Memory B cell (primary cell): ENCODE measurements around the gene BMP8B.
"Not testable (repeated sequence)": the region's sequence is repeated elsewhere in the genome, so short reads cannot be mapped to it uniquely, and the experiment has no call there.

Experiments used
- ATAC-seq: fragments of 150-1000 bp; cut with Tn5 transposase; 2 replicates; pipeline ENCODE4 v1.10.0; 2021; ENCODE audit warnings: low read depth, mild to moderate bottlenecking, moderate library complexity
- DNase-seq, 2 donors: peaks; one replicate each; pipeline ENCODE4 v3.0.0; 2022; ENCODE audit warnings: low spot score in 2 of 2
- H3K27ac Mint-ChIP-seq: one replicate; pipeline ENCODE4 v1.8.0; 2022; ENCODE audit warnings: mild to moderate bottlenecking, moderate library complexity, mixed read lengths
- H3K27me3 Mint-ChIP-seq: one replicate; pipeline ENCODE4 v1.8.0; 2022; ENCODE audit warnings: mixed read lengths
- H3K36me3 Mint-ChIP-seq: one replicate; pipeline ENCODE4 v1.8.0; 2022; ENCODE audit warnings: mild to moderate bottlenecking, mixed read lengths
- H3K4me1 Mint-ChIP-seq: one replicate; pipeline ENCODE4 v1.8.0; 2022; ENCODE audit warnings: mixed read lengths
- H3K4me3 Mint-ChIP-seq: one replicate; pipeline ENCODE4 v1.8.0; 2022; ENCODE audit warnings: mild to moderate bottlenecking, moderate library complexity, mixed read lengths
- H3K9me3 Mint-ChIP-seq: one replicate; pipeline ENCODE4 v1.8.0; 2022; ENCODE audit warnings: mixed read lengths

The BMP8B gene, protein sequence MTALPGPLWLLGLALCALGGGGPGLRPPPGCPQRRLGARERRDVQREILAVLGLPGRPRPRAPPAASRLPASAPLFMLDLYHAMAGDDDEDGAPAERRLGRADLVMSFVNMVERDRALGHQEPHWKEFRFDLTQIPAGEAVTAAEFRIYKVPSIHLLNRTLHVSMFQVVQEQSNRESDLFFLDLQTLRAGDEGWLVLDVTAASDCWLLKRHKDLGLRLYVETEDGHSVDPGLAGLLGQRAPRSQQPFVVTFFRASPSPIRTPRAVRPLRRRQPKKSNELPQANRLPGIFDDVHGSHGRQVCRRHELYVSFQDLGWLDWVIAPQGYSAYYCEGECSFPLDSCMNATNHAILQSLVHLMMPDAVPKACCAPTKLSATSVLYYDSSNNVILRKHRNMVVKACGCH

DNA sequence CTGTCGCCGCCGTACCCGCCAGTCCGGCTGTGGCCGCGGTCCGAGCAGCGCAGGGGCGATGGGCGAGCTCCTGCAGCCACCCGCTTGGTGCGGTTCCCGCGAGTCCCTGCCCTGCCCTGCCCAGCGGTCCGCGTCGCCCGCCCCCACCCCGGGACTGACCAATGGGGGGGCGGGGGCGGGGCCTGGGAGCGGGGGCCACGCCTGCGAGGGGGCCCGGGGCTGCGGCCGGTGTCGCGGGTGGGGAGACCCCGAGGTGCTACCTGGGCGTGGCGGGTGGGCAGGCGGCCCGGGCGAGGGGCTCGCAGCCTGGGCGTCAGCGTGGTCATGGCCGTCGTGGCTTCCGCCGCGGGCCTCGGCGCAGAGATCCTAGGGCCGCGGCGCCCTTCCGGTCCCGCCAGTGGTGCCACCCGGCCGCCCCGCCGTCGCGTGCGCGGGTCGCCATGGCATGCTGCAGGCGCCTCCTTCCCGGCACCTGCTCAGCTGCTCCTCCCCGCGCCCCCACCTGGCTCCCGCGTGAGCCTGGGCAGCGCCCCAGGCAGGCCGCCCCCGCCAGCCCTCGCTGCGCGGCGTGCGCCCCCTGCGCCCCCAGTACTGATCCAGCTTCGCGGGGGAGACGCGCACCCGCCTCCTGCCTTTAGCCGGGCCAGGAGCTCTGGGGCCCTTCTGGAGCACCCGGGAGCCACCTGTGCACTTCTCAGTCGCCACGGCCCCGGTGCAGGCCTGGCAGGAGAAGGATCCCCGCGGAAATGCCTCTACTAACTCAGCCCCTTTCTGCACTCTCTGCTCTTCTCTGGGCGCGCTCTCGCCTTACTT lies at the start of gene BMP8B:
TSS of gene BMP8B (minus strand) at position 108 of the 813 bp plus-strand sequence. CDS start 380 bp downstream, outside the sequence.
- Mint-ChIP-seq H3K27me3 (no peaks in the 10 kb centered on the region), H3K4me3 (peak within 1 kb of the TSS; percentile 86), H3K36me3 (peaks cover 4% of the 10 kb centered on the region), H3K27ac (peak within 1 kb of the TSS; percentile 67), H3K4me1 (peaks cover 23% of the 10 kb centered on the region), H3K9me3 (no peaks in the 10 kb centered on the region)
- DNase-seq (peak; percentile 63 to 66), ATAC-seq (peak; percentile 79)

DNA sequence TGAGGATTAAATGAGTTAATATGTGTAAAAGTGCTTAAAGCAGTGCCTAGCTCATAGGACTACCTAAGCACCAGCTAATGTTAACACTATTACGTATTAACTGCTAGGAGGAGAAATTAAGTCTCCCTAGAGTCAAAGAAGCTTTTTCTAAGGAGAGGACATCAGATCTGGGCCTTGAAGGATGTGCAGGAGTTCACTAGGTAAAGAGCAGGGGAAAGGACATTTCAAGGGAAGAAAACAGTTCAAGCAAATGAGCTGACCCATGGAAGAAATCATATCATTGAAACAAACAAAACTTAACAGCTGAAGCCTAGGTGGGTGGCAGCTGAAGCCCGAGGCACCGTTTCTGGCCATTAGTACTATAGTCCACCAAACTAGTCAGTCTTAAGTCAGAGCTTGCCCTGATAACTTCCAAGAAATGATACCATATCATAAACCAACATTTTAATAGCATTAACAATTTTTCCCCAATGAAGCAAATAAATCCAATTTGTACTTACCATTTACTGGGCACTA lies 48.0 kb upstream of the BMP8B start:
- no peaks in the 10 kb centered on the region for H3K4me1 Mint-ChIP-seq
- no peaks in the 10 kb centered on the region for H3K27me3 Mint-ChIP-seq
- peaks cover 19% of the 10 kb centered on the region for H3K36me3 Mint-ChIP-seq
- no peaks in the 10 kb centered on the region for H3K9me3 Mint-ChIP-seq
- ATAC-seq: no peak
- DNase-seq: no peak
- H3K4me3 Mint-ChIP-seq: no peak overlapping the region
- H3K27ac Mint-ChIP-seq: no peak overlapping the region

DNA sequence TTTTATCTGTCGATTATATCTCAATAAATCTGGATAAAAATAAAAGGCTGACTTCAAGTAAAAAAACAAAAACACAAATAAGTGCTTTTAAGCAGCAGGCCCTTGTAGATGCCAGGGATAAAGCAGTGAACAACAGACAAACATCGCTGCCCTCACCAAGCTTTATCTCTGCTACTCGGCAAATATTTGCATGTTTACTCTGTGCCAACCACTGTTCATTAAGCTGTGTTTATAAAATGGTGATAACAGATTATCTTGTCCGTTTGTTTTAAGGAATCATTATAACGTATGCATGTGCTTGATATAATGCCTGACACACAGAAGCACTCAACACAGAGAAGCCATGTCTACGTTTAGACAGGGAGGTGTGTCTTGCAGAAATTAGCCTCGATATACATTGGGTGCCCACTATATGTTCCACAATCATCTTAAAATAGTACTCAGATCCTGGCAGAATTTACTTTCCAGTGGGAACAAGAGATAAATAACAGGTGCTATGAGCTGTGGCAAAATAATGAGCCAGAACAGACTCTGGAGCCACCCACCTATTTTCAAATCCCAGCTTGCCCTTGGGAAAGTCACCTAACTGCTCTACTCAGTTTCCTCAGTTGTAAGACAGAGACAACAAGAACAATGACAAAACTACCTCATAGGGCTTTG lies 47.4 kb upstream of the BMP8B start:
- H3K4me3 Mint-ChIP-seq: no peak overlapping the region
- no peaks in the 10 kb centered on the region for H3K27me3 Mint-ChIP-seq
- H3K36me3 Mint-ChIP-seq: peaks cover 18% of the 10 kb centered on the region
- no peaks in the 10 kb centered on the region for H3K9me3 Mint-ChIP-seq
- DNase-seq (no peak), ATAC-seq (no peak)
- H3K4me1 Mint-ChIP-seq: no peaks in the 10 kb centered on the region
- no peak overlapping the region for H3K27ac Mint-ChIP-seq

DNA sequence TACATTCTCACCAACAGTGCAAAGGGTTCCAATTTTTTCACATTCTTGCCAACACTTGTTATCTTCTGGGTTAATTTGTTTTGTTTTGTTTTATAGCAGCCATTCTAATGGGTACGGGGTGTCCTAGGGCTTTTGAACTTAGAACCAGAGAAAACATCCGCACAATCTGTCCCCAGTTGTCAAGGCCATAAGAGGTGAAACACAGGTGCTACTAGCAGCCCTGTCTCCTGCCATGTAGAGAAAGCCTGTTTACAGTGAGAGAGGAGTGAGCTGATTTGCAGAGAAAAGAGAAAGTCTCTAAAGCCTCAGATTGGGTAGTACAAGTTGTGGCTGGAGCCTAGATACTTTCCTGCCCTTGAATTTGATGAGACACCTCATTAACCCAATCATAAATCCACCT lies 46.4 kb upstream of the BMP8B start:
- peaks cover 2% of the 10 kb centered on the region for H3K27me3 Mint-ChIP-seq
- no peak for ATAC-seq
- H3K4me1 Mint-ChIP-seq: no peaks in the 10 kb centered on the region
- H3K9me3 Mint-ChIP-seq: no peaks in the 10 kb centered on the region
- peaks cover 15% of the 10 kb centered on the region for H3K36me3 Mint-ChIP-seq
- no peak for DNase-seq
- H3K27ac Mint-ChIP-seq: no peak overlapping the region
- H3K4me3 Mint-ChIP-seq: no peak overlapping the region

GRCh38 chr1:39833621-39834385 lies 45.1 kb upstream of the BMP8B start:
- DNase-seq (no peak), ATAC-seq (no peak)
- no peaks in the 10 kb centered on the region for H3K9me3 Mint-ChIP-seq
- H3K27ac Mint-ChIP-seq: no peak overlapping the region
- H3K4me1 Mint-ChIP-seq: no peaks in the 10 kb centered on the region
- peaks cover 7% of the 10 kb centered on the region for H3K27me3 Mint-ChIP-seq
- H3K36me3 Mint-ChIP-seq: peaks cover 8% of the 10 kb centered on the region
- no peak overlapping the region for H3K4me3 Mint-ChIP-seq

GRCh38 chr1:39833121-39833520 lies 44.5 kb upstream of the BMP8B start:
- H3K36me3 Mint-ChIP-seq: peaks cover 5% of the 10 kb centered on the region
- DNase-seq (no peak), ATAC-seq (no peak)
- H3K27ac Mint-ChIP-seq: no peak overlapping the region
- no peak overlapping the region for H3K4me3 Mint-ChIP-seq
- peaks cover 7% of the 10 kb centered on the region for H3K27me3 Mint-ChIP-seq
- H3K9me3 Mint-ChIP-seq: no peaks in the 10 kb centered on the region
- no peaks in the 10 kb centered on the region for H3K4me1 Mint-ChIP-seq

GRCh38 chr1:39832294-39832693 lies 43.6 kb upstream of the BMP8B start:
- Mint-ChIP-seq H3K36me3 (peaks cover 4% of the 10 kb centered on the region), H3K9me3 (no peaks in the 10 kb centered on the region), H3K4me3 (no peak overlapping the region), H3K27me3 (peaks cover 7% of the 10 kb centered on the region), H3K27ac (no peak overlapping the region), H3K4me1 (no peaks in the 10 kb centered on the region)
- DNase-seq (no peak), ATAC-seq (no peak)

- Mint-ChIP-seq H3K4me3 (no peak overlapping the region), H3K4me1 (peaks cover 9% of the 10 kb centered on the region), H3K36me3 (peaks cover under 1% of the 10 kb centered on the region), H3K9me3 (no peaks in the 10 kb centered on the region), H3K27me3 (peaks cover 7% of the 10 kb centered on the region), H3K27ac (no peak overlapping the region)
- ATAC-seq (no peak), DNase-seq (no peak)
These were observed 41.3 kb upstream of the BMP8B start for GRCh38 chr1:39829791-39830533.

DNA sequence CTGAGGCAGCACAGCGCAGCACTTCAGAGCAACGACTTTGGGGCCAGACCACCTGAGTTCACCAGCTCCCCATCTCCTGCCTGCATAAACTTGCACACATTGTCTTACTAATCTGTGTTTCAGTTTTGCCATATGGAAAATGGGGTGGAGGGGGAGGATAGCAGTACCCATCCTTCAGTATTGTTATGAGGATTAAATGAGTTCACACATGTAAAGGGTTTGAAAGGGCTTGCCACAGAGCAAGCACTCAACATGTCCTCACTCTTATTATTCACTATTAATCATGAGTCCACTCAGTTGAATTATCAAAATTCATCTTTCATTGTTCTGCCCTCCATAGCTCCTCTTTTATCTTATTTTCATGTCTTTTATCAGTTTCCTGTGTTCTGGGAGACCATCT lies 40.1 kb upstream of the BMP8B start:
- Mint-ChIP-seq H3K27ac (no peak overlapping the region), H3K9me3 (no peaks in the 10 kb centered on the region), H3K4me1 (peaks cover 13% of the 10 kb centered on the region), H3K4me3 (no peak overlapping the region), H3K36me3 (no peaks in the 10 kb centered on the region), H3K27me3 (peaks cover 7% of the 10 kb centered on the region)
- ATAC-seq (no peak), DNase-seq (no peak)

DNA sequence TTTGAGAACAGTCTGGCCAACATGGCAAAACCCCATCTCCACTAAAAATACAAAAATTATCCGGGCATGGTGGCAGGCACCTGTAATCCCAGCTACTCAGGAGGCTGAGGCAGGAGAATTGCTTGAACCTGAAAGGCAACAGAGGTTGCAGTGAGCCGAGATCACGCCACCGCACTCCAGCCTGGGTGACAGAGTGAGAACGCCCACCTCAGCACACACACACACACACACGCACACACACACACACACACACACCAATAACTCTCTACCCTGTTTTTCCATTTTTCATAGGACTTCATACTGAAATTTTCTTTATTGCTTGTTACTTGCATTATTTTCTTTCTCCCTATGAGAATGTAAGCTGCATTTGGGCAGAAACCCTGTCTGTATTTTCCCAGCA lies 39.6 kb upstream of the BMP8B start:
- not testable (repeated sequence) for H3K36me3 Mint-ChIP-seq, H3K27ac Mint-ChIP-seq, DNase-seq, H3K9me3 Mint-ChIP-seq, H3K4me3 Mint-ChIP-seq, ATAC-seq, H3K27me3 Mint-ChIP-seq
- H3K4me1 Mint-ChIP-seq: peaks cover 13% of the 10 kb centered on the region

DNA sequence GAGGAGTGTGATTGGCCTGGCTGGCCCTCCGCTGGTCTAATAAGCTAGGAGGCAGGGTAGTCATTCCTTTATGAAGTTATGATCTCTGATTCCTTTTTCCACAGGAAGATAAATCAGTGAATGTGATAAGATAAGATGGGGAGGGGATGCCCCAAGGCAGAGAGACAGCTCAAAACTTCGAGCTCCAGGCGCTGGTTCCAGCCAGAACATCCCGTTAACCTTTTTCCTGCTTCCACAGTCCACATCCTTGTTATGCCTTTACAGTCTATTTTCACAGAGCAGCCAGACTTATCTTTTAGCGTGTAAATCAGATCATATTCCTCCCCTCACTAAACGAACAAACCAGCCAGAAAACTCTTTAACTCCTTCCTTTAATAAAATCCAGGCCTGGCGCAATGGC lies 38.5 kb upstream of the BMP8B start:
- DNase-seq (no peak), ATAC-seq (no peak)
- H3K4me3 Mint-ChIP-seq: no peak overlapping the region
- H3K4me1 Mint-ChIP-seq: peaks cover 13% of the 10 kb centered on the region
- no peaks in the 10 kb centered on the region for H3K36me3 Mint-ChIP-seq
- H3K27ac Mint-ChIP-seq: no peak overlapping the region
- H3K27me3 Mint-ChIP-seq: peaks cover 7% of the 10 kb centered on the region
- H3K9me3 Mint-ChIP-seq: no peaks in the 10 kb centered on the region

GRCh38 chr1:39826583-39826982 lies 37.9 kb upstream of the BMP8B start:
- no peak for DNase-seq
- no peak for ATAC-seq
- Mint-ChIP-seq H3K27ac (no peak overlapping the region), H3K9me3 (no peaks in the 10 kb centered on the region), H3K4me3 (no peak overlapping the region), H3K36me3 (no peaks in the 10 kb centered on the region), H3K4me1 (peaks cover 13% of the 10 kb centered on the region), H3K27me3 (peaks cover 7% of the 10 kb centered on the region)

GRCh38 chr1:39825432-39825941 lies 36.8 kb upstream of the BMP8B start:
- Mint-ChIP-seq H3K4me3 (no peak overlapping the region), H3K9me3 (no peaks in the 10 kb centered on the region), H3K4me1 (peaks cover 13% of the 10 kb centered on the region), H3K27ac (no peak overlapping the region), H3K27me3 (peaks cover 7% of the 10 kb centered on the region), H3K36me3 (no peaks in the 10 kb centered on the region)
- DNase-seq (no peak), ATAC-seq (peak; percentile 65)
